Measurements from ENCODE around the gene RBBP8NL. TPM values are rescaled to one million over a fixed set of nuclear protein-coding genes. Genes with fewer than 3 reads are reported as not detected.
A peak's percentile ranks its signal among the peaks of the same experiment; 100 is the strongest.

RBBP8NL gene
- total RNA-seq, 2 experiments from 2014 or later, result not detected

DNA sequence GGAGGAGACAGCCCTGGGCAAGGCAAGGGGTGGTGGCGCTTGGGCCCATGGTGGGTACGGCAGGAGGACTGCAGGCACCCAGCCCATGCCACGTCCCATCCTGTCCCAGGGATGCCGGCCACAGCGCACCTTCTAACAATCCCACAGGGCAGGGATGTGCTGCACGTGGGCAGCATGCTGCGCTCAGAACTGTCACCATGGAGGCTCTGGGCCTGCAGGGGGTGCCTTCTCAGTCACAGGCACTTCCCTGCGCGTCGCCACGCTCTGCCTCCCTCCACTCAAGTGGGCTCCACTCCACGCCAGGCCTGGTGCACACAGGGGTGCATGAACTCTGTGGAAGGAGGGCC lies 22.6 kb downstream of the RBBP8NL start:
- H3K27ac Mint-ChIP-seq, result no peak overlapping the region
- Histone ChIP-seq H3K4me3 (ENCODE audit: low read length) (no peak overlapping the region), H3K36me3 (ENCODE audit: insufficient read depth, low read length) (peaks cover 2% of the 10 kb centered on the region), H3K27ac (ENCODE audit: low read depth in 1 of 2, low read length in 2 of 2) (no peak overlapping the region), H3K27me3 (ENCODE audit: control insufficient read depth in 1 of 2, insufficient read depth in 2 of 2, low read length in 2 of 2) (no peaks in the 10 kb centered on the region), H3K9me3 (ENCODE audit: control insufficient read depth in 1 of 2, insufficient read depth in 1 of 2, low read length in 2 of 2) (peaks cover 0 to 9% of the 10 kb centered on the region in 2 experiments), H3K4me1 (ENCODE audit: insufficient read depth, low read length) (peaks cover 37% of the 10 kb centered on the region)
- DNase-seq (no peak), ATAC-seq (ENCODE audit: poor library complexity) (no peak)
- intact Hi-C loops (cut with DNase I, micrococcal nuclease), result loop anchor here in 1 of 2 experiments (1.0 to 5.0 kb wide), 6 partner anchors 17 to 868 kb away; partner anchors contain the start of genes ARFGAP1, GID8, MTG2 and OSBPL2
- TF ChIP-seq, protein P1, sequence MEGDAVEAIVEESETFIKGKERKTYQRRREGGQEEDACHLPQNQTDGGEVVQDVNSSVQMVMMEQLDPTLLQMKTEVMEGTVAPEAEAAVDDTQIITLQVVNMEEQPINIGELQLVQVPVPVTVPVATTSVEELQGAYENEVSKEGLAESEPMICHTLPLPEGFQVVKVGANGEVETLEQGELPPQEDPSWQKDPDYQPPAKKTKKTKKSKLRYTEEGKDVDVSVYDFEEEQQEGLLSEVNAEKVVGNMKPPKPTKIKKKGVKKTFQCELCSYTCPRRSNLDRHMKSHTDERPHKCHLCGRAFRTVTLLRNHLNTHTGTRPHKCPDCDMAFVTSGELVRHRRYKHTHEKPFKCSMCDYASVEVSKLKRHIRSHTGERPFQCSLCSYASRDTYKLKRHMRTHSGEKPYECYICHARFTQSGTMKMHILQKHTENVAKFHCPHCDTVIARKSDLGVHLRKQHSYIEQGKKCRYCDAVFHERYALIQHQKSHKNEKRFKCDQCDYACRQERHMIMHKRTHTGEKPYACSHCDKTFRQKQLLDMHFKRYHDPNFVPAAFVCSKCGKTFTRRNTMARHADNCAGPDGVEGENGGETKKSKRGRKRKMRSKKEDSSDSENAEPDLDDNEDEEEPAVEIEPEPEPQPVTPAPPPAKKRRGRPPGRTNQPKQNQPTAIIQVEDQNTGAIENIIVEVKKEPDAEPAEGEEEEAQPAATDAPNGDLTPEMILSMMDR (IDR thresholded peaks at IDR 0.05), result no peak
- H3K4me3 Mint-ChIP-seq, result peak overlapping the region; percentile 84
- peaks cover 18% of the 10 kb centered on the region for H3K4me1 Mint-ChIP-seq (ENCODE audit: low read depth)
- no peaks in the 10 kb centered on the region for H3K9me3 Mint-ChIP-seq
- ChIA-PET CTCF (no interaction called here), POLR2A (no interaction called here)
- no peaks in the 10 kb centered on the region for H3K36me3 Mint-ChIP-seq (ENCODE audit: low read depth)
- H3K27me3 Mint-ChIP-seq, result no peaks in the 10 kb centered on the region

DNA sequence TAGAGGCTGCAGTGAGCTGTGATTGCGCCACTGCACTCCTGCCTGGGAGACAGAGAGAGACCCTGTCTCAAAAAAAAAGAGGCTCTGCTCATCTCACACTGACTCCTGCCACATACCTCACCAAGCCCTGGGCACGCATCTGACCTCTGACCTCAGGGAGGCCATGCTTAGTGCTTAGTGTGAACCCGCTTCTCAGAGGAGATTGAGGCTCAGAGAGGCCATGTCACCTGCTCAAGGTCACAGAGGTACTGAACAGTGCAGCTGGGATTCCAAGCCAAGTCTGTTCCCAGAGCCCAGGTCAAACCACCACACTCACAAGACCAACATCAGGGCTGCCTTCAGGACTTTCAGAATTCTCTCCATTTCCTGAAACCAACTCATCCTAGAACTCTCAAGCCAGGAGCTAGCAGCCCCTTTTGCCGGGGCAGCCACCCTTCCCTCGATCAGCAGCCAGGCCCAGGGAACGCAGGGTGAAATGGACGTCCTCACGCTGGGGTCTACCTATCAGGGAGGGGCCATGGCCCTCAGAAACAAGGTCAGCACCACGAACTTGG lies 23.1 kb downstream of the RBBP8NL start:
- intact Hi-C loops (cut with DNase I, micrococcal nuclease), result loop anchor here in 1 of 2 experiments (5.0 kb wide), 1 partner anchor 222 kb away; the partner anchor contains the start of gene MTG2
- H3K27me3 ChIP-seq (ENCODE audit: control insufficient read depth in 1 of 2, insufficient read depth in 2 of 2, low read length in 2 of 2), result no peaks in the 10 kb centered on the region
- no peaks in the 10 kb centered on the region for H3K9me3 Mint-ChIP-seq
- peaks cover 2% of the 10 kb centered on the region for H3K36me3 ChIP-seq (ENCODE audit: insufficient read depth, low read length)
- POLR2A ChIA-PET, result no interaction called here
- no peak for ATAC-seq (ENCODE audit: poor library complexity)
- H3K27me3 Mint-ChIP-seq, result no peaks in the 10 kb centered on the region
- H3K36me3 Mint-ChIP-seq (ENCODE audit: low read depth), result no peaks in the 10 kb centered on the region
- H3K4me1 Mint-ChIP-seq (ENCODE audit: low read depth), result peaks cover 14% of the 10 kb centered on the region
- CTCF ChIA-PET, result no interaction called here
- DNase-seq, result no peak
- H3K4me3 ChIP-seq (ENCODE audit: low read length), result no peak overlapping the region
- peaks cover 0 to 9% of the 10 kb centered on the region in 2 experiments for H3K9me3 ChIP-seq (ENCODE audit: control insufficient read depth in 1 of 2, insufficient read depth in 1 of 2, low read length in 2 of 2)
- peaks cover 33% of the 10 kb centered on the region for H3K4me1 ChIP-seq (ENCODE audit: insufficient read depth, low read length)
- H3K27ac Mint-ChIP-seq, result no peak overlapping the region
- H3K4me3 Mint-ChIP-seq, result peak overlapping the region; percentile 73
- TF ChIP-seq, protein P1 (IDR thresholded peaks at IDR 0.05), result no peak
- no peak overlapping the region for H3K27ac ChIP-seq (ENCODE audit: low read depth in 1 of 2, low read length in 2 of 2)

DNA sequence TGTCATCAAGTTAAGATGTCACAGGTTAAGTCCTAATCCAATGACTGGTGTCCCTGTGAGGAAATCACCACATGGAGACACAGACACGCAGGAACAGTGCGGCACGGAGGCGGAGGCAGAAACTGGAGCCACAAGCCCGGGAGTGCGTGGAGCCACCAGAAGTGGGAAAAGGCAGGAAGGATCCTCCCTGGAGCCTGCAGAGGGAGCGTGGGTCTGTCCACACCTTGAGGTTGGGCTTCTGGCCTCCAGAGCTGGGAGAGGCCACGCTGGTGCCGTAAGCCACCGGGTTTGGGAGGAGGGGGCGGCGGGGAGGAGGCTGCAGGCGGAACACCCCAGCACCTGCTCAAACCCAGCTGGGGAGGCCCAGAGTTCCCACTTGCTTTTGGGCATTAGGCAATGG lies 24.0 kb downstream of the RBBP8NL start:
- ChIA-PET CTCF (no interaction called here), POLR2A (no interaction called here)
- Mint-ChIP-seq H3K4me3 (peak overlapping the region; percentile 56), H3K36me3 (ENCODE audit: low read depth) (no peaks in the 10 kb centered on the region), H3K9me3 (no peaks in the 10 kb centered on the region), H3K27me3 (no peaks in the 10 kb centered on the region), H3K4me1 (ENCODE audit: low read depth) (peaks cover 14% of the 10 kb centered on the region), H3K27ac (no peak overlapping the region)
- H3K36me3 ChIP-seq (ENCODE audit: insufficient read depth, low read length), result peaks cover 2% of the 10 kb centered on the region
- H3K27me3 ChIP-seq (ENCODE audit: control insufficient read depth in 1 of 2, insufficient read depth in 2 of 2, low read length in 2 of 2), result no peaks in the 10 kb centered on the region
- TF ChIP-seq, protein P1 (IDR thresholded peaks at IDR 0.05), result no peak
- H3K9me3 ChIP-seq (ENCODE audit: control insufficient read depth in 1 of 2, insufficient read depth in 1 of 2, low read length in 2 of 2), result peaks cover 0 to 11% of the 10 kb centered on the region in 2 experiments
- H3K27ac ChIP-seq (ENCODE audit: low read depth in 1 of 2, low read length in 2 of 2), result no peak overlapping the region
- no peak for ATAC-seq (ENCODE audit: poor library complexity)
- no peak for DNase-seq
- peaks cover 33% of the 10 kb centered on the region for H3K4me1 ChIP-seq (ENCODE audit: insufficient read depth, low read length)
- no peak overlapping the region for H3K4me3 ChIP-seq (ENCODE audit: low read length)
- intact Hi-C loops (cut with DNase I, micrococcal nuclease), result loop anchor here in 1 of 2 experiments (5.0 kb wide), 1 partner anchor 221 kb away; the partner anchor contains the start of gene MTG2

Measured in CD4-positive, alpha-beta T cell (primary cell).